Effector memory CD4-positive, alpha-beta T cell (primary cell): ENCODE measurements around the gene ZDHHC15.
"Not testable (repeated sequence)": the region's sequence is repeated elsewhere in the genome, so short reads cannot be mapped to it uniquely, and the experiment has no call there.

Experiments
- DNase-seq, 3 donors: peaks; one replicate each; pipeline ENCODE4 v3.0.0-alpha.2; 2020
- H3K27ac ChIP-seq: 2 replicates; pipeline ENCODE4 v1.7.0; 2013; ENCODE audit warnings: mild to moderate bottlenecking, low read length, moderate library complexity; ENCODE audit not compliant: insufficient read depth, poor library complexity, severe bottlenecking
- H3K27me3 ChIP-seq: replicated peaks from 2 replicates; pipeline ENCODE4 v1.7.0; 2013; ENCODE audit warnings: mild to moderate bottlenecking, low read length; ENCODE audit not compliant: insufficient read depth, control insufficient read depth, poor library complexity, severe bottlenecking
- H3K36me3 ChIP-seq: 2 replicates; pipeline ENCODE4 v1.7.0; 2013; ENCODE audit warnings: mild to moderate bottlenecking, low read length, moderate library complexity; ENCODE audit not compliant: control insufficient read depth, insufficient read depth
- H3K4me1 ChIP-seq: 2 replicates; pipeline ENCODE4 v1.7.0; 2013; ENCODE audit warnings: low read length, mild to moderate bottlenecking; ENCODE audit not compliant: control insufficient read depth, insufficient read depth, poor library complexity, severe bottlenecking
- H3K4me3 ChIP-seq: 2 replicates; pipeline ENCODE4 v1.7.0; 2013; ENCODE audit warnings: low read length, low read depth, mild to moderate bottlenecking; ENCODE audit not compliant: insufficient read depth, poor library complexity, severe bottlenecking
- H3K9me3 ChIP-seq: 2 replicates; pipeline ENCODE4 v1.7.0; 2013; ENCODE audit warnings: mild to moderate bottlenecking, low read length, moderate library complexity; ENCODE audit not compliant: control insufficient read depth
- total RNA-seq, 3 donors: gene quantifications; one replicate each; lab custom pipeline; 2026; lab: John Stamatoyannopoulos, UW

The ZDHHC15 gene, protein sequence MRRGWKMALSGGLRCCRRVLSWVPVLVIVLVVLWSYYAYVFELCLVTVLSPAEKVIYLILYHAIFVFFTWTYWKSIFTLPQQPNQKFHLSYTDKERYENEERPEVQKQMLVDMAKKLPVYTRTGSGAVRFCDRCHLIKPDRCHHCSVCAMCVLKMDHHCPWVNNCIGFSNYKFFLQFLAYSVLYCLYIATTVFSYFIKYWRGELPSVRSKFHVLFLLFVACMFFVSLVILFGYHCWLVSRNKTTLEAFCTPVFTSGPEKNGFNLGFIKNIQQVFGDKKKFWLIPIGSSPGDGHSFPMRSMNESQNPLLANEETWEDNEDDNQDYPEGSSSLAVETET
- 0.19 to 0.35 (median 0.26) reads per million in 3 donors for total RNA-seq

DNA sequence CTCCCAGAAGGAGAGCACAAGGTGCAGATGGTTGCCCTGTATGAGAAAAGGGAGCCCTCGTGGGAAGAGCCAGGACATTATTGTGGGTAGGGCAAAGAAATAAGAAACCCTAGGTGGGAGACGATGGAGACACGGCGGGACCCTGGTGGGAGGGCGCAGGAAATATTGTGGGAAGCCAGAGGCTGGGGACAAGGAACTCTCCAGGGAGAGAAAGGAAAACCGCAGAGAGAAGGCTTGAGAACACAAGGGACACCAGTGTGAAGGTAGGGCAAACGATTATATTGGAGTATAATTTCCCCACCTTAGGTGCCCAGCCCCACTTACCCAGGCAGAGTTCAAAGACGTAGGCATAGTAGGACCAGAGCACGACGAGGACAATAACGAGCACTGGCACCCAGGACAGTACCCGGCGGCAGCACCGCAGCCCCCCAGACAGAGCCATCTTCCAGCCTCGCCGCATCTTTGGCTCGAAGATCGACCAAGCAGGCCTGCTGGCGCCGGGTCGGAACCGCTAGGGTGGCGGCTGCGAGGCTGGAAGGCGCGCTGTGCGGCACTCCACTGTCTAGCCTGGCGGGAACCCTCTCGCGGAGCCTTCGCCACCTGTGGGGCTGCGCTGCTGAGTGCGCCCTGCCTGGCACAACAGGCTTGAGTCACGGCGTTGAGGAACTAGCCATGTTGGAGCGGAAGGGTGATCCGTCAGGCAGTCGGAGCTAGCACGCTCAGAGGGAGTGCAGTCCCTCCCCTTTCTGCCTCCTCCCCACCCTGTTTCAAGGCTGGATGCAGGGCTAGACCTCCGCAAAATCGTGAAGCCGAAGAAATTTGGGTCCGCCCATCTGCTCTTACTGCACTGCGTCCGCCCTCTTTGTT lies at the start of gene ZDHHC15:
Gene ZDHHC15, minus strand, starts transcription at position 473 of the 867 bp plus-strand sequence. Its CDS starts 13 bp downstream, at position 460.
- H3K27me3 ChIP-seq = no peaks in the 10 kb centered on the region
- no peak within 1 kb of the TSS for H3K27ac ChIP-seq
- DNase-seq = peak in 2 of 3 donors; percentile 2 to 5
- H3K4me1 ChIP-seq = no peaks in the 10 kb centered on the region
- no peaks in the 10 kb centered on the region for H3K9me3 ChIP-seq
- peak within 1 kb of the TSS; percentile 48 for H3K4me3 ChIP-seq
- H3K36me3 ChIP-seq = no peaks in the 10 kb centered on the region

DNA sequence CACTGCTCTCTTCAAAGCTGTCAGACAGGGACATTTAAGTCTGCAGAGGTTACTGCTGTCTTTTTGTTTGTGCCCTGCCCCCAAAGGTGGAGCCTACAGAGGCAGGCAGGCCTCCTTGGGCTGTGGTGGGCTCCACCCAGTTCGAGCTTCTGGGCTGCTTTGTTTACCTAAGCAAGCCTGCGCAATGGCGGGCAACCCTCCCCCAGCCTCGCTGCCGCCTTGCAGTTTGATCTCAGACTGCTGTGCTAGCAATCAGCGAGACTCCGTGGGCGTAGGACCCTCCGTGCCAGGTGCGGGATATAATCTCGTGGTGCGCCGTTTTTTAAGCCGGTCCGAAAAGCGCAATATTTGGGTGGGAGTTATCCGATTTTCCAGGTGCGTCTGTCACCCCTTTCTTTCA lies 37.7 kb upstream of the ZDHHC15 start:
- H3K27ac ChIP-seq, H3K4me1 ChIP-seq, H3K27me3 ChIP-seq, DNase-seq, H3K36me3 ChIP-seq, H3K9me3 ChIP-seq, H3K4me3 ChIP-seq: not testable (repeated sequence)

DNA sequence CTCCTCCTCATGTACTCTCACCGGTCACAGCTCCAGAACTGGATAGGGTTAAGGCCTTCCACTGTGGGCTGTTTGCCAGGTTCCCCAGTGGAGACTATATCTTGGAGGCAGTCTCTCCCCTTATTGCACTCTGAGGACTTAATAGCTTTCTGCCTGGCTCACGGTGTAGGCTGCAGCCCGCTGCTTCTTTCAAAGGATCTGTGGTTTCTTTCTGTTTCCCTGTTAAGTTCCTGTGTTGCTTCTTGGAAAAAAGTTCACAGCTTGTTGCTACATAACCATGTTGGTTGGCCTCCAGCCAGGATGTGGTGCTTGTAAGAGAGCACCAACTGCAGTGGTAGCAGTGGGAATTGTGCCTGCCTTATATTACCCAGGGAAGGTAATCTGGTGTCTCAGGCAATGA lies 24.9 kb upstream of the ZDHHC15 start:
- Histone ChIP-seq H3K27ac (no peak overlapping the region), H3K4me1 (no peaks in the 10 kb centered on the region), H3K27me3 (no peaks in the 10 kb centered on the region), H3K4me3 (no peak overlapping the region), H3K9me3 (no peaks in the 10 kb centered on the region), H3K36me3 (no peaks in the 10 kb centered on the region)
- no peak for DNase-seq

DNA sequence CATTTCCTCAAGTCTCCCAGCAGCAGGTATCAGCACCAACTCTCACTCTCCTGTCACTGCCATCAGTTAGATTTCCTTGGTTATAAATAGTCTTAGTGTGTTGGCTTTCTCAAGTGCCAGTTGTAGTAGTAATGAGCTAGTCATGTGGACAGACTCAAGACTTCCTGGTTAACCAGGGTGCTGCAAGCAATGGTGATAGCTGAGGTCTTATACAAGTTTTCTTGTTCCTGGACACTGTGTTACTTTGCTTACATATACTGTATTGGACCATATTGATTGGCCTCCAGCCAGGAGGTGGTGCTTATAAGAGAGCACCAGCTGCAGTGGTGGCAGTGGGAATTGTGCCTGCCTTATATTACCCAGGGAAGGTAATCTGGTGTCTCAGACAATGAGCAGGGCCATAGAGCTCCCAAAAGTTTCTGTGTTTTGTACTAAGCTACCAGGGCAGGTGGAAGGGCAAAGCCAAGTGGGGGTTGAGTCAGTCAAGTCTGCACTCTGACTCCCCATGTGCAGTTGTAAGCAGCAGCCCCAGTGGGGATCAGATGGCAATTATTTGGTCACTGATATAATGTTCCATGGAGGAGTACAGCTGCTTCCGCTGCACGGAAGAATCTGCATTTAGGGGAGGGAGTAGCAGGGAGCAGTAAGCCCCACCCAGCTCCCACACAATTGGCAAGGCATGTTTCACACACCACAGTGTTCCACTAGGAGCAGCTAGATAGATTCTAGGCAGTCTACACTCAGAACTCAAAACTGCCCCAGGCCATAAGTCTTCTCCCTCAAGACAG lies 24.1 kb upstream of the ZDHHC15 start:
- no peak for DNase-seq
- Histone ChIP-seq H3K4me3 (no peak overlapping the region), H3K9me3 (no peaks in the 10 kb centered on the region), H3K27ac (no peak overlapping the region), H3K27me3 (no peaks in the 10 kb centered on the region), H3K4me1 (no peaks in the 10 kb centered on the region), H3K36me3 (no peaks in the 10 kb centered on the region)

DNA sequence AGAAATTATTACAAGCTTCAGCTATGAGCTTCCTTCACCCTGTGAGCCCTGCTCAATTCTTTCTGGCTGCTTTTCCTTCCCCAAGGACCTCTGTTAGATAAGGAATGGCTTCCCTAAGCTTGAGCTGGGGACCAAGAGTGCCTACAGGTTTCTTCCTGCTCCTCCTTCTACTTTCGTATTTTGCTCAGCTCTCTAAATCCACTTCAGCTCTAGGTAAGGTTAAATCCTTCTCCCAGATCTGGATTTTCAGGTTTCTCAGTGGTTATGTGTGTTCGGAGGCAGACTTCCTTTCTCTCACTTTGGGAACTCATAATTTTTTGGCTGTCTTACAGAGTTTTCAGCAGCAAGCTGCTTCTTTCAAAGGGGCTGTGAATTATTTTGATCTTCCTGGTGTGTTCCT lies 21.9 kb upstream of the ZDHHC15 start:
- Histone ChIP-seq H3K4me1 (no peaks in the 10 kb centered on the region), H3K4me3 (no peak overlapping the region), H3K36me3 (no peaks in the 10 kb centered on the region), H3K27me3 (no peaks in the 10 kb centered on the region), H3K27ac (no peak overlapping the region), H3K9me3 (no peaks in the 10 kb centered on the region)
- DNase-seq = no peak

DNA sequence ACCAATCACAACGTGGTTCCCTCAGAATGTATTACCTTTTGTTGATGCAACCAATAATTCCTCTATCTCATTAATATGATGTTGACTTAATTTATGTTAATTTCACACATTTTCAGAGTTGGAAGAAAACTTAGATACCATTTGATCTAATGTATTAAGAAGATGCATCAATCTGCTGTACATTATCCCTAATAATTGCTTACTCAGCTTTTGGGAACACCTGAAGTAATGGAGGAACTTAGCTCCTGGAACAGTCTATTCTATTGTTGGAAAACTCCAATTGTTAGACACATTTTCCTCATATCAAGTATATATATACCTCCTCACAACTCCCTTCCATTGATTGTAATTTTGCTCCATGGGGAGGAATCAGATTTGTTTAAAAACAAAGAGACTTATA lies 38.9 kb downstream of the ZDHHC15 start:
- Histone ChIP-seq H3K4me1 (no peaks in the 10 kb centered on the region), H3K36me3 (no peaks in the 10 kb centered on the region), H3K9me3 (no peaks in the 10 kb centered on the region), H3K27ac (no peak overlapping the region), H3K27me3 (no peaks in the 10 kb centered on the region), H3K4me3 (no peak overlapping the region)
- no peak for DNase-seq

DNA sequence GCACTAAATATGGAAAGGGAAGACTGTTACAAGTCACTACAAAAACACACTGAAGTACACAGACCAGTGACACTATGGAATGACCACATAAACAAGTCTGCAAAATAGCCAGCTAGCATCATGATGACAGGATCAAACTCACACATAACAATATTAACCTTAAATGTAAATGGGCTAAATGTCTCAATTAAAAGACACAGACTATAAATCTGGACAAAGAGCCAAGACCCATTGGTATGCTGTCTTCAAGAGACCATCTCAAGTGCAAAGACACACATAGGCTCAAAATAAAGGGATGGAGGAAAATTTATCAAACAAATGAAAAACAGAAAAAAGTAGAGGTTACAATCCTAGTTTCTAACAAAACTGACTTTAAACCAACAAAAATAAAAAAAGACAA lies 61.1 kb downstream of the ZDHHC15 start:
- not testable (repeated sequence) for H3K27ac ChIP-seq, H3K36me3 ChIP-seq, H3K4me3 ChIP-seq, DNase-seq, H3K9me3 ChIP-seq, H3K27me3 ChIP-seq, H3K4me1 ChIP-seq

DNA sequence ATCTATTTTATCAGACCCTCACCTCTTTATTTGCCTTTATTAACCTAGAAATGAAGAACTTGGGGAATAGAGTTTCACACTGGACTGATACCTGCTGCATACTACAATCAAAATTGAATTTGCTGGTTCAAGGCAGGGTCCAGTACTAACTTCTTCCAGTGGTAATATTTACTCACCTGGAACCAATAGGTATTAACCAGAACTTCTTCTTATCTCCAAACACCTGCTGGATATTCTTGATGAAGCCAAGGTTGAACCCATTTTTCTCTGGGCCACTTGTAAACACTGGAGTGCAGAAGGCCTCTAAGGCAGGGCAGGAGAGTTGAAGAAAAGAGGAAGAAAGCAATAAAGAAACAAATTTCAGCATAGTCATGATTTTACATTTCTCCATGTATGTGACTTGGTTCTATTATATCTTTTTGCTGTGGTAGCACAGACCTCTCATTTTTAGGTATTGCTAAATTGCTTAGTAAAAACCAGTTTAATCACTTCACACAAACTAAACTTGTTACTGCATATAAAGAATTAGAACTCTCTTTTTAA lies 101.1 kb downstream of the ZDHHC15 start:
- H3K9me3 ChIP-seq = no peaks in the 10 kb centered on the region
- H3K27me3 ChIP-seq = no peaks in the 10 kb centered on the region
- H3K36me3 ChIP-seq = no peaks in the 10 kb centered on the region
- H3K4me3 ChIP-seq = no peak overlapping the region
- no peak for DNase-seq
- no peak overlapping the region for H3K27ac ChIP-seq
- no peaks in the 10 kb centered on the region for H3K4me1 ChIP-seq

DNA sequence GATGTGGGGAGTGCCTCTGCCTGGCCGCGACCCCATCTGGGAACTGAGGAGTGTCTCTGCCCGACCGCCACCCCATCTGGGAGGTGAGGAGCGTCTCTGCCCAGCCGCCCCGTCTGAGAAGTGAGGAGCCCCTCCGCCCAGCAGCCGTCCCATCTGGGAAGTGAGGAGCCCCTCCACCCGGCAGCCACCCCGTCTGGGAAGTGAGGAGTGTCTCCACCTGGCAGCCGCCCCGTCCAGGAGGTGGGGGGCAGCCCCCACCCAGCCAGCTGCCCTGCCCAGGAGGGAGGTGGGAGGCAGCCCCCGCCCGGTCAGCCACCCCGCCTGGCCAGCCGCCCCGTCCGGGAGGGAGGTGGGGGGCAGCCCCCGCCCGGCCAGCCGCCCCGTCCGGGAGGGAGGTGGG lies 115.7 kb downstream of the ZDHHC15 start:
- not testable (repeated sequence) for DNase-seq, H3K4me1 ChIP-seq, H3K9me3 ChIP-seq, H3K4me3 ChIP-seq, H3K27ac ChIP-seq, H3K27me3 ChIP-seq, H3K36me3 ChIP-seq
